NCI-H446 treated with DMSO at 0.1 percent for 48 hours (cell line): ENCODE measurements around the gene FHIT.
"Not testable (repeated sequence)": the region's sequence is repeated elsewhere in the genome, so short reads cannot be mapped to it uniquely, and the experiment has no call there.

Experiments
- DNase-seq: peaks from one replicate; lab custom pipeline; 2025; lab: John Stamatoyannopoulos, UW

The FHIT gene

DNA sequence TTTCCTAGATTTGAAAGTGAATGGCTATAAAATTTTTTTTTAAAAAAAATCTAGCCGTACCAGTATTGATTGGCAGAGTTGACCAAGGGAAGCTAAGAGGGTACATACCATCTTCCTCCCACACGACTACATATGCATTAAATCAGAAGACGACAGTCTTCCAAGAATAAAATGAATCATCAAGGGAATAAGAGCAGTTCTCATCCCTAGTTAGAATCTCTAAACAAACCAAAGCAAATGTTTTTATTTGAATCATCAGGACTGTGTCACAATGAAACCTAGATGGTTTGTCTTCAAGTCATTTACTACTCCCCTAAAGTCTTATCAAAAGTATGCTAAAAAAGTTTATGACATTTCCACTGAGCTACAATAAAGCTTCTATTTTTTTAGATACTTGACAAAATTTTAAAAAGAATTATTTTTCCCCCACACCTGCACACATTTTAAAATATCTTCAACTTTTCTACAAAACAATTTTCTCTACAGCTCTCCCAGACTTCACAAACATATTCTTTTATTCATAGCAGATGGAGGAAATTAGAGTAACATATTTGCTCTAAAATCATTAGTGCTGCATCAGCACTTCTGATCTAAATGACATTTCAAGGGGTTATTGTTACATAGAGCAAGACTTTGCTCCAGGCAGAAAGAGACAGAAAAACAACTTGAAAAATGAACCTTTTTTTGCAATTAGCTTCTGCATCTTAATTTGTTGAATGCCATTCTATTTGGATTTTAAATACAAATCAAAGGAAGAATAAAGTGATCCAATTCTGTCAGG, 547.1 kb downstream of the FHIT start:
- peak; percentile 35 for DNase-seq

DNA sequence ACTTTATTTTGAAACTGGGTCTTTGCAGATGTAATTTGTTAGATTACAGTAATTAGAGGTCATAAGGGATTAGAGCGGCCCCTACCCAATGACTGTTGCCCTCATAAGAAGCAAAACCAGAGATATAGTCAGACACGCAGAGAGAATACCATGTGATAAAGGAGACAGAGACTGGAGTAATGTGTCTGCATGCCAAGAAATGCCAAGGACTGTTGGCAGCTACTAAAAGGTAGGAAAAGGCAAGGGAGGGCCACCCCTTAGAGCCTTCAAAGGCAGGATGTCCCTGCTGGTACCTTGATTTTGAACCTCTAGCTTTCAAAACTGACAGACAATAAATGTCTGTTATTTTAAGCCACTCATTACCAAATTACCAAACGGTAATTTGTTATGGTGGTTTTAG, 548.2 kb downstream of the FHIT start:
- DNase-seq, result no peak

DNA sequence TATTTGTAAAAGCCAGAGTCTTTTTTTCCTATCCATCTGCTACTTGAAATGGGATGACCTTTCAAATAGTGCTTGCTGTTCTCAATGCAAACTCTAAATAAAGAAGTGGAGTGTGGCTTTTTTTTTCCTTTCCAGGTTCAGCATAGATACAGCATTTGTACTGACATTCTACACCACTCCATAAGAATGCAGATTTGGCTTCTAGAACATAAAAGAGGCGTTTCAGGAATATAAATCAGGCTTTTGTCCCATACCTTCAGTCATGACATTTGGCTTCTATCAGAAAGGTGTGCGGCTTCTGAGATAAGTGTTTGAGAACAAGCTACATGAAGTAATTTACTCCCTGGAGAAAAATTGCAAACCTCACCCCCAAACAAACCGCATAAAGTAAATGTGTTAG, 553.1 kb downstream of the FHIT start:
- no peak for DNase-seq

DNA sequence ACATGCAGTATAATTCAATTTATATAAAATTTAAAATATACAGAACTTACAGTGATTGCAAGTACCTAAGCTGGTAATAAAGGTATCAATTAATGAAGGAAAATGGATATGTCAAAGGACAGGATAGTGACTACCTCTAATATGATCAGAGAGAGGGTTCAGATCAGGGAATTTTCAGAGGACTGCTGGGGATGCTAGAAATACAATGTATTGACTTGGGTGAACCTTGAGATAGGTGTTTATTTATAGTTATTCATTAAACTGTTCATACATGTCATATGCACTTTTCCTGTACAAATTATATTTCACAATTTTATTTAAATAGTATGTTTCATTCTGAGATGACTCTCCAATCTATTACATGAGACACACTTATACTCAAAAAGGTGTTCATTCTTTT, 554.1 kb downstream of the FHIT start:
- no peak for DNase-seq

DNA sequence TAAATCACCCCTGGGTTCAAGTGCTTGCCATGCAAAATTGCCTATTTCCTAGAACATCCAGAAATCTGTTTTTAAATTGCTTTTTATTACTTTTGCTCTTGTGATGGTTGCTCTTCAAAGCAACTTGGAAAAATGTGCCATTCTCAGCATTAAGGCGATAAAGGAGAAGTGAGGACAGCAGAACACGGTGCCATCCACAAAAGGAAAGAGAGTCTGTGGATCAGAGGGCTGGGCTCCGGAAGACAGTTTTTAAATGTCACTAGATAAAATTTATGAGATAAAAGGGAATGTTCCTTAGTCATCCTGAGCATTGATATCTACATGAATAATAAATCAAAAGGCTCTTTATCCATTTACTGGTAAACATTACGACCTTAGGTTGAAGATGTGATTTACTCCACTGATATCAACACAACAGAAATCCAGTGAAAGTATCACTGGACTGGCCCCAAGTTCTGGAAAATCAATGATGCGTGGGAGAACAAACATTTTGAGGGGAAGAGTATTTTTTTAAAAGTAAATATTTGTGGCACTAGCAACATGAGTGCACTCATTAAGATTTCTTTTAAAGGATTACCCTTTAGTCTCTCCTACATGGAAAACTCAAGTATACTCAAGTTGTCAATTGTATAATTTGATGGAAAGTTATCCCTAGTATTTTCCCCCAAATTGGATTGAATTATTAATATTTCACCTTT, 554.7 kb downstream of the FHIT start:
- no peak for DNase-seq

- DNase-seq, result no peak
Measured at GRCh38 chr3:60675424-60675823, 575.8 kb downstream of the FHIT start.

DNA sequence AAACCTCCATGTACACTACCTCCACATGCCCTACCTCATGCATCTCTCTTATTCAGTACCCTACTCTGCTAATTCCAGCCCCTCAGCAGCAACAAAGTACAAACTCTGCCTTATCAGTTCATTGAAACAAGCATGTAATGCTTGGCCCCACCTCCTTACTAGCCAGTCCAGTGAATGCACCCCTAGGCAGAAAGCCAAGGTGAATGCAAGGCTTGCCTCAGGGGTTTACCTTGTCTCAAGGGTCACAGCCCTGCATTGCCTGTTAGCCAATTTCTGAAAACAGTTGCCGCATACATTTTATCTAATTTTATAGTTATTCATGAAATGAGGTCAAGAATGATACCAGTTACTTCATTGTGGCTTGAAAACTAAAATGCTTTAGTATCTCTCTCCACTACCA, 576.4 kb downstream of the FHIT start:
- no peak for DNase-seq

DNA sequence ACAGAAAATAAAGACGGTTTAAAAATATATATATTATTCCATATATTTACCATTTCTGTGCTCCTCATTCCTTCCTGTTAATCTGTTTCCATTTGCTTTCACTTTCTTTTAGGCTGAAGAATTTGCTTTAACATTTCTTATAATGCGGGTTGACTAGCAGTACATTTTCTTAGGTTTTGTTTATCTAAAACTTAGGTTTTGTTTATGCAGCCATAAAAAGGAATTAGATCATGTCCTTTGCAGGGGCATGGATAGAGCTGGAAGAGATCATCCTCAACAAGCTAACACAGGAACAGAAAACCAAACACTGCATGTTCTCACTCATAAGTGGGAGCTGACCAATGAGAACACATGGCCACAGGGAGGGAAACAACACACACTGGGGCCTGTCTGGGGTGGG, 578.1 kb downstream of the FHIT start:
- no peak for DNase-seq

GRCh38 chr3:60672337-60672736, 578.9 kb downstream of the FHIT start:
- not testable (repeated sequence) for DNase-seq

DNA sequence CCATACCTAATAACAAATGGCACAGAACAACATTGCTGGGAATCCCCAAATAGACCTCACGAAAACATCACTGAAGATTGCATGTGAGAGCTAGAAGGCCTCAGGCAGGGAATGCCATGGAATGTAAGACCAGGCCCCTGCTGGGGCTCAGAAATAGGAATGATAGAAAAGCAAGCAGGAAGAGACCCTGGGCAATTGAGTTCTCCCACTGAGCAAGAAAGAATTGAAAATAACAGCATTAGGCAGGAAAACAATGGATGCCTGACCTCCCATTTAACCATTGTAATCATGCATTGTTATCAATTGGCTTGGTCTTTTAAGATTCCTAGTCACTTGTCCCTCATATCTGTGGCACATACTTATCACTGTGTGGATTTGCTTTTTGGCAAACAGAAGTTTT, 581.6 kb downstream of the FHIT start:
- DNase-seq, result no peak

DNA sequence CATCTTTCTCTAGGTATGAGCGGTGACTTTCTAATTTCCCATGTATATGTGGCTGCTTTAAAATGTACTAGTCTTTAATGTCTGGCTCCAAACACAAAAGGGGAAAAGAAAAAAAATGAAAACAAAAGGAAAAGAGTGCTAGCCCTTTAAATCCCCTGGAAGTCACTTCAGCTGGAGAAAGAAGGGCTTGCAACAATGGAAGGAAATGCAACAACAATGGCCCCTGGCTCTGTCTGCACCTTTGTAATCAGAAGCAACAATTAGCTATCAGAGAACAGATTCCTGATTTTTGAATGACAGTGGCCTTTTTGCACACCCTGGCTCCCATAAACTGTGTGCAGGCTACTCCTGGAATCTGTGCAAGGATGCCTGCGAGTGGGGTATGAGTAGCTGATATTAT, 591.2 kb downstream of the FHIT start:
- no peak for DNase-seq

DNA sequence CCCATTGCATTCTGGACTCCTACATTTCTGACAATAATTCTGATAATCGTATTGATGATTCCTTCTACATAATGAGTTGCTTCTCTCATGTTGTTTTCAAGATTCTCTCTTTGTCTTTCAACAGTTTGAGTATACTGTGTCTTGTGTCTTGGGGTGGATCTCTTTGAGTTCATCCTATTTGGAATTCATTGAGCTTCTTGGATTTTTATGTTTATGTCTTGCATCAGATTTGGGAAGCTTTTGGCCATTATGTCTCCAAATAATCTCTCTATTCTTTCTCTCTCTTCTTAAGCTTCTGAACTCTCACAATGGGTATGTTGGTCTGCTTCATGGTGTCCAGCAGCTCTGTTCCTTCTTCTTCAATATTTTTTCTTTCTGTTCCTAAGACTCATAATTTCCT, 592.2 kb downstream of the FHIT start:
- DNase-seq, result no peak

- no peak for DNase-seq
Measured at GRCh38 chr3:60657972-60658371, 593.3 kb downstream of the FHIT start.

GRCh38 chr3:60652829-60653228, 598.4 kb downstream of the FHIT start:
- no peak for DNase-seq

GRCh38 chr3:60651799-60652198, 599.5 kb downstream of the FHIT start:
- DNase-seq, result no peak

- DNase-seq, result no peak
Measured at GRCh38 chr3:60650171-60650570, 601.1 kb downstream of the FHIT start.

- DNase-seq, result no peak
Measured at GRCh38 chr3:60645801-60646200, 605.5 kb downstream of the FHIT start.

DNA sequence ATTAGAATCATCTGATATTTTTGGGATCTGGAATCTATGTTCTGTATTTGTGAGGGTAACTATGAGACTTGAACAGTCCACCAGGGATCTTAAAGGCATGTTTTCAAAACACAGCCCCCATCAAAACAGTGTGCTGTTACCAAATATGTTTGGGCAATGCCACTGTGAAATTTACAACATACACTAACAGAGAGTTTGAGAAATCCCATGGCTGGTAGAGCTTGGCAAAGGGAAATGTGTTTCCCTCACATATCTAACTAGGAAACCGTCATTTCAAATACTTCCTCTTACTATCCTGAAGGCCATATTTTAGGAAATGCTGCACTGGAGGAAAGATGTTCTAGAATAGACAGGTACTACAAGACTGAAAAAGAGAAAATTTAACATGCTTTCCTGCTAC, 607.4 kb downstream of the FHIT start:
- DNase-seq, result no peak

- DNase-seq, result no peak
Measured at GRCh38 chr3:60641354-60641753, 609.9 kb downstream of the FHIT start.

- DNase-seq, result peak; percentile 15
Measured at GRCh38 chr3:60636846-60637245, 614.4 kb downstream of the FHIT start.

DNA sequence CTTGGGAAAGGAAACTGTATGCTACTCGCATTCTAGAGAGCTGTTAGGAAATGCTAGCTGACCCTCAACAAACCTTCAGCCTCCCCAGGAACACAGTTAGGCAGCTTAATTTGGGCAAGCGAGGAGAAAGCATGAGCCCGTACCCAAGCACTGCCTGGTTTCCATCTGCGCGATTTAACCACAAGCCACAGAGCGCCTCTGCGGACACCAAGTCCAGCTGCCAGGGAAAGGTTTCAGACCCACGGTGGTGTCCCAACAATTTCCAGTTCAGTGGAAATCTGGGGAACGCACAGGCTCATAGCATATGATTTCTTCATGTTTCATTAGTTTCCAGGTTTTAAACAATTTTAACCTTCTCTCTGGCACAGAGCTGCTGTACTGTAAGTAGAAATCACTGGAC, 617.6 kb downstream of the FHIT start:
- DNase-seq, result no peak

- DNase-seq, result no peak
Measured at GRCh38 chr3:60631509-60631908, 619.7 kb downstream of the FHIT start.

GRCh38 chr3:60630953-60631352, 620.3 kb downstream of the FHIT start:
- no peak for DNase-seq

- no peak for DNase-seq
Measured at GRCh38 chr3:60629816-60630215, 621.4 kb downstream of the FHIT start.
